Right lung (tissue), 10 donors: Measurements from ENCODE around the gene RNF123. TPM values are rescaled to one million over a fixed set of nuclear protein-coding genes. Genes with fewer than 3 reads are reported as not detected.

Source experiments
- DNase-seq, 2 donors: peaks; one replicate each; pipeline ENCODE4 v3.0.0-alpha.2; 2013
- long read RNA-seq, 8 donors: transcript quantifications; one replicate each; lab custom pipeline, GENCODE V29; 2026
- polyA plus RNA-seq, 5 donors: library from polyadenylated mRNA; unstranded; fragments of 120-200 nt; gene quantifications; one replicate each; pipeline versions ENCODE4 v1.2.1 to v1.2.3, GENCODE V29; 2013; ENCODE audit warnings: inconsistent platforms in 1 of 5, low replicate concordance in 1 of 5; ENCODE audit not compliant: insufficient read length in 5 of 5, insufficient read depth in 1 of 5

Gene RNF123
- polyA plus RNA-seq, result 10 to 100 TPM; 25.9 to 33.5 (median 27.4) TPM
- long read RNA-seq, donor 1, partial matches to known transcripts, result 0 of 8 reads
- long read RNA-seq, donor 1, other reads (novel, unspliced or antisense), result 8 of 8 reads
- long read RNA-seq, donor 2, full-length matches to known transcripts, result 1 of 1 reads
- long read RNA-seq, donor 2, partial matches to known transcripts, result 0 of 1 reads
- long read RNA-seq, donor 2, other reads (novel, unspliced or antisense), result 0 of 1 reads
- long read RNA-seq, donor 3, partial matches to known transcripts, result 0 of 11 reads
- long read RNA-seq, donor 3, other reads (novel, unspliced or antisense), result 11 of 11 reads
- long read RNA-seq, donor 4, result 0 reads
- long read RNA-seq, donor 5, result 0 reads
- long read RNA-seq, donor 6, partial matches to known transcripts, result 0 of 8 reads
- long read RNA-seq, donor 6, other reads (novel, unspliced or antisense), result 8 of 8 reads
- long read RNA-seq, donor 7, partial matches to known transcripts, result 12 of 20 reads
- long read RNA-seq, donor 7, other reads (novel, unspliced or antisense), result 8 of 20 reads
- long read RNA-seq, donor 8, result 0 reads

DNA sequence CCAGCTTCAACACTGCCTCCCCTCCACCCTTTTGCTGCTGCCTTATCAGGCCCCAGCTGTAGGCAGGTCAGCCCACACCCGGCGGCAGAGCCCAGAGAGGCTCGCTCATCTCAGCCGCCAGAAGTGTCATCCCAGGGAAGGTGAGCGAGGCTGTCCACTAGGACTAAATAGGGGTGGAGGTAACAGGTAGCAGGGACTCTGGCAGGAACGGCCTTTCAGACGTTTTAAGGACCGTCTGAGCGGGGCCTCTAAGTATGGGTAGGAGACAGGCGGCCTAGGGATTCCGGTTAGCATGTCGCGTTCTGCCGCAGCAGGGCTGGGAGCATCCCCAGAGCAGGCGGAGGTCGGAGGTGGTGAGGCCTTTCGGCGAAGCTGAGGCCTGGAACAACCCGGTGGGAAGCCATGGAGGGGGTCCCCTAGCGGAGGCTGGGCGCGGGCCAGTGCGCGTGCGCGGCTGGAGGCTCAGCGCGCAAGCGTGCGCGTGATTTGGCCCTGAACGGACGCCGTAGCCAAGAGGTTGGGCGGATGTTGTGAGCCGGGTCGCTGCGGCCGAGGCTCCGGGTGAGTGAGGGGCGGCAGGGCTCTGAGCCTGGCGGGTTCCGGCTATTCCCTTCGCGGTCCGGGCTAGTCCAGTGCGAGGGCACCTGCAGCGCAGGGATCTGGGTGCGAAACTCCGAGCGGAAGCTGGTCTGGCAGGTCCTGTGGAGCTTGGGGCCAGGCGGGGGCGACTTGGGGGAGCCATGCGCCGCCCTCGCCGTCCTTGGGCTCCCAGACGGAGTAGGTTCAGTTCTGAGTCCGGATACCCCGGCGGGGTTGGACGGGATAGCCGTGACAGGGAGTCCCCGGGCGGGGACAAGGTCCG is at the start of gene RNF123, which contains the start of gene MST1:
TSS of gene RNF123 (plus strand) at position 512 of the 862 bp plus-strand sequence. CDS start 1,609 bp downstream, outside the sequence.
TSS of gene MST1 (minus strand) at position 429 of the 862 bp plus-strand sequence. CDS start 783 bp downstream, outside the sequence.
- DNase-seq, result peak; percentile 91 to 92

DNA sequence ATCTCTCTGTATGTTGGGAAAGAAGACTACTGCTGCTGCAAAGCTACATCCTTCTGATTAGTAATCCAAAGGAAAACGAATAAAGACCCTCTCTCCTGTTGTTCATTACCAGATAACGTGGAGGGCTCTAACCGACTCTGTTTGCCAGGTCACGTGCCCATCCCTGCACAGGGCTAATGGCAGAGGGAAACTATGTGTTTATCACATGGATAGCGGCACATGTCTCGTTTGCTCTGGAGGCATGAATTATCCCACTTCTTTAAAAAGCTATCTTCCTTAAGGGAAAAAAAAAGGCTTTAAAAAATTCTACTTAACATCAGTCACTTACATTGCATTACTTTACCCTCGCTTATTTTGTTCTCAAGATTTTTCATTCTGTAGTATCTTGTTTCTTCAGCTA is 48.1 kb upstream of the RNF123 start:
- no peak for DNase-seq

DNA sequence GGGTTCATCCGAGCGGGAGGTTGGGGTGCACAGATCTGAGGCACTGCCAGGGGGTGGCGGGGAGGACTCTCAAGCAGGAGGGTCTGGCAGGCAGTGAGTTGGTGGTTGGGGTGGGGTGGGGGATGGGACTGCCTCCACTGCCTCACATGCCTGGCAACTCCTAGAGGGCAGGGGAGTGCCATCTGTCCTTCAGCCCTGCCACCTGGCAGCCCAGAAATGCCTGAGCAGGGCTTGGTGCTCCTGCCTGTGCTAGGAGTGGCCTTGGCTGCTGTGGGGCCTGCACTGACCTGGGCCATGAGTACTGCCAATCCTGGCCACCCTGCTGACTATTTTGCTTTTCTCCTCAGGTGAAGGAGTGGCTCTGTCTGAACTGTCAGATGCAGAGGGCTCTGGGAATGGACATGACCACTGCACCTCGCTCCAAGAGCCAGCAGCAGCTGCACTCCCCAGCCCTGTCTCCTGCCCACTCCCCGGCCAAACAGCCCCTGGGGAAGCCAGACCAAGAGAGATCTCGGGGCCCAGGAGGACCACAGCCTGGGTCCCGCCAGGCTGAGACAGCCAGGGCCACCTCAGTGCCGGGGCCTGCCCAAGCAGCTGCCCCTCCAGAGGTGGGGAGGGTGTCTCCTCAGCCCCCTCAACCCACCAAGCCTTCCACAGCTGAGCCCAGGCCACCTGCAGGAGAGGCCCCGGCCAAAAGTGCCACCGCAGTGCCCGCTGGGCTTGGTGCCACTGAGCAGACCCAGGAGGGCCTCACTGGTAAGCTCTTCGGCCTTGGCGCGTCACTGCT is 47.2 kb upstream of the RNF123 start:
- no peak for DNase-seq

DNA sequence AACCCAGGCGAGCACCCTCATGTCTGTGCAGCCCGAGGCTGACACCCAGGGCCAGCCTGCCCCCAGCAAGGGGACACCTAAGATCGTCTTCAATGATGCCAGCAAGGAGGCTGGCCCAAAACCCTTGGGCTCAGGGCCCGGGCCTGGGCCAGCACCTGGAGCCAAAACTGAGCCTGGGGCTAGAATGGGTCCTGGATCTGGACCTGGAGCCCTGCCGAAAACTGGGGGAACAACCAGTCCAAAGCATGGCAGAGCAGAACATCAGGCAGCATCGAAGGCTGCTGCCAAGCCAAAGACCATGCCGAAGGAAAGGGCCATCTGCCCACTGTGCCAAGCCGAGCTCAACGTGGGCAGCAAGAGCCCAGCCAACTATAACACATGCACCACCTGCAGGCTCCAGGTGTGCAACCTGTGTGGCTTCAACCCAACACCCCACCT is 46.6 kb upstream of the RNF123 start:
- DNase-seq, result no peak

DNA sequence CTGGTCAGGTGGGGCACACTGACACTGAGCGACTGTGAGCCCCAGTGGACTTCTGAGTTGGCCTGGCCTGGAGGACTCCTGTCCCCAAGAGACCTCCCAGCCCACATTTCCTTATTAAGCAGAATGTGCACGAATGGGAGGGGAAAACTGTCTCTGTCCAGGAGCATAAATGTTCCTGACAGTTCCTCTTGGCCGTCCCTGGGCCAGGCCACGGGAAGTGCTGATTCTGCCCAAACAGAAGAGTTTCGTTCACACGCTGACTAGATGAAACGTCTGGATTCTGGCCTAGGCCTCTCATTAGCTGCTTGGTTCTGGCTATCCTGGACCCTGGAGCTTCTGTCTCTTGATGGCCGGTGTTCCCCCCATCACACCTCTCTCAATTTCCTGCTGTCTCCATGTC is 44.7 kb upstream of the RNF123 start:
- DNase-seq, result no peak

DNA sequence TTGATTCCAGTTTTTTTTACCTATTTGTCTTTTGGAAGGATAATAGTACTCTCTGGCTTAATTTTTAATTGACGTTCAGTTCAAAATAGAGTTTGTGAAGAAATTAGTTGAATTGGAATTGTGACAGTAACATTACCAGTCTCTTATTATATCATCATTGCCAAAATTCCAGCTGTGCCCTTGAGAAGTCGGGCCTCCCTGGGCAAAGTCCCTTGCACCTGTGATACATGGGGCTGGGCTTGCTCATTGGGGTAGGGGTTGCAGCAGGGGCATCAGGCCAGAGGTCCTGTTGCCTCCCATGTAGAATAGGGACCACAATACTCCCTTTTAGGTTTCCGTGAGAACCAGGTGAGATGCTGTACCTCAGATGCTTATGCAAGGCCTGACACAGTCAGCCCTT is 43.1 kb upstream of the RNF123 start:
- no peak for DNase-seq

DNA sequence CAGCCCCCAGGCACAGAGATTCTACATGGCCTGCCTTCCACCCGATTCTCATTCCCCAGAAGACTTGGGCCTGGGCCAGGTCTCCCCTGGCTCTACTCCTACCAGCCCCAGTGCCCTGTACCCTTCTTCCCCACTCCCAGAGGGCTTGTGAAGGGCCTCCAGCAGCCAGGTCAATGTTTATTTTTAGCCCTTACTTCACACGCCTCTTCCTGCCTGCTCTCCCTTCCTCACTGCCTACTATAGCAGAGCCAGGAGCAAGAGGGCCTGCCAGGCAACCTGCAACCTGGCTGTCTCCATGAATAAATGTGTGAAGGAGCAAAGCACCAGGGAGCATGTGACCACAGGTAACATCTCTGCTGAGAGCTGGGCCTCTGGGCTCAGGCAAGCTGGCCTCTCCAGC is 41.6 kb upstream of the RNF123 start:
- peak in 1 of 2 donors; percentile 18 for DNase-seq

DNA sequence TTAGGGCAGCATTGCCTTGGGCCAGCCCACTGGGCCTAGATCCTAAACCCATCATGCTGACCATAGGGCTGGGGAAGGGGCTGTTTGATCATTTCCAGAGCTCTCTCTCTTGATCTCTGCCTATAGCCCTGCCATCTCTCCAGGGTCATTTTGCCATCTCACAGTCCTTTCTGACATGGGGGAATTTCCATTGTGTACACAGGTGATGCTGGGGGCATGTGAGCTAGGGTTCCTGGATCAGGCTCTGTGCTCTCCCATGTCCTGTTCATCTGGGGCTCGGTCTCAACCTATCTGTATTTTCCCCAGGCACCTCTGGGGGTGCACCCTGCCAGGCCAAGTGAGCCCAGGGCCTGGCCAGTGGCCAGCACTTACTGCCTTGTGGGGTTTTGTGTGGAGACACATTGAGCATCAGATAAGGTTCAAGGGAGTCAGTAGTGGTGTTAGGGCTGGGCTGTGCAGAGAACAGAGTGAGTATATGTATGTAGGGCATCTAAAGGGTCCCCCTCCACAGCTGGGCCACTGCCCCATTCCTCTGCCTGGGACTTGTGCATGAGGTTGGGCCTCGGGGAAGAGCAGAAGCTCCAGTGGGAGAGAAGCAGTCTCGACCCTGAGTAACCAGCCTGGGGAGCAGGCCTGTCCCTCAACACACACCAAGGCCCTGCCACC is 40.9 kb upstream of the RNF123 start:
- DNase-seq, result no peak

DNA sequence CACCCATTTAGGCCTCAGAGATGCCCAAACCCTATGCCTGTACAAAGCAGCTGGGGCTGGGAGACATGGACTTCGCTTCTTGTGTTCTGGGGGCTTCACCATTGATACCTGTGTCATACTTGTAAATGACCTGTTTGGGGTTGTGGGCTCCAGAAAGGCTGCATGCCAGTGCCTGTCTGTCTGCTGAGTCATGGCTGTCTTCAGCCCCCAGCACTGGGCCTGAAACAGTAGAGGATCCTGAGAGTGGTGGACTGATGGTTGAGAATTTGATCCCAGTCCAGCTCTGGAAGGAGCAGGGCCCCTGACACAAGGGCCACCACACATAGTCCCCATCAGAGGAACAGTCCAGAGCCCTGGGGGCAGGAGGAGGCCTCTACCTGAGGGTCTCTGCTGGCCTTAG is 39.8 kb upstream of the RNF123 start:
- no peak for DNase-seq

DNA sequence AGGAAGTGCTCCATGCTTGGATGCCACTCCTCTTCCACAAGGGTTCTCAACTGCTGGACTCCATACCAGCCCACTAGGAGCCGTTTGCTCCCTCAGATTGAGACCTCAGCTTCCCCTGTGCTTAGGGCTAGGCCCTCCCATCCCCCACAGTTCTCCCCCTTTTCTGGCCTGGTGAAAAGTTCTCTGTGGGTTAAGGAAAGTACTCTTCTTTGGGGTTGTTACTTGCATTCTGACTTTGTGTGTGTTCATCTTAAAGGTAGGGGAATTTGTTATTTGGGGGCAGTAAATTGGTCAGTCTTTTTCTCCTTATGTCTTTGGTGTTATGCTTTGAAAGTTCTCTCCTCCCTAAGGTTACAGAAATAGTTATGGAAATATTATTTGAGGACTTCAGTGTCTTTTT is 39.2 kb upstream of the RNF123 start:
- no peak for DNase-seq

DNA sequence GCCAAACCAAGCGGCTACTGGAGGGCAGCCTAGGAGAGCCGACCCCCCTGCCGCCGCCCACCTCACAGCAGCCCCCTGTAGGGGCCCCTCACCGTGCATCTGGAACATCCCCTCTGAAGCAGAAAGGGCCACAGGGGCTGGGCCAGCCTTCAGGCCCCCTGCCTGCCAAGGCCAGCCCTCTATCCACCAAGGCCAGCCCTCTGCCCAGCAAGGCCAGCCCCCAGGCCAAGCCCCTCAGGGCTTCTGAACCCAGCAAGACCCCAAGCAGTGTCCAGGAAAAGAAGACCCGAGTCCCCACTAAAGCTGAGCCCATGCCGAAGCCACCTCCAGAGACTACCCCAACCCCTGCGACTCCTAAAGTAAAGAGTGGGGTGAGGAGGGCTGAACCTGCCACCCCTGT is 38.7 kb upstream of the RNF123 start:
- no peak for DNase-seq

DNA sequence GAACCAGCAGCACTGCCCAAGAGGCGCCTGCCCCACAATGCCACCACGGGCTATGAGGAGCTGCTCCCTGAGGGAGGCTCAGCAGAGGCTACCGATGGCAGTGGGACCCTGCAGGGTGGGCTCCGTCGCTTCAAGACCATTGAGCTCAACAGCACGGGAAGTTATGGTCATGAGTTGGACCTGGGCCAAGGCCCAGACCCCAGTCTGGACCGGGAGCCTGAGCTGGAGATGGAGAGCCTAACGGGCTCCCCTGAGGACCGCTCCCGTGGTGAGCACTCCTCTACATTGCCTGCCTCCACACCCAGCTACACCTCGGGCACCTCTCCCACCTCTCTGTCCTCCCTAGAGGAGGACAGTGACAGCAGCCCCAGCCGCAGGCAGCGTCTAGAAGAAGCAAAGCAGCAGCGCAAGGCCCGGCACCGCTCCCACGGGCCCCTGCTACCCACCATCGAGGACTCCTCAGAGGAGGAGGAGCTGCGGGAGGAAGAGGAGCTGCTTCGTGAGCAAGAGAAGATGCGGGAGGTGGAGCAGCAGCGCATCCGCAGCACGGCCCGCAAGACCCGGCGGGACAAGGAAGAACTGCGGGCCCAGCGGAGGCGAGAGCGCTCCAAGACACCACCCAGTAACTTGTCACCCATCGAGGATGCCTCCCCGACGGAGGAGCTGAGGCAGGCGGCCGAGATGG is 37.0 kb upstream of the RNF123 start:
- no peak for DNase-seq

DNA sequence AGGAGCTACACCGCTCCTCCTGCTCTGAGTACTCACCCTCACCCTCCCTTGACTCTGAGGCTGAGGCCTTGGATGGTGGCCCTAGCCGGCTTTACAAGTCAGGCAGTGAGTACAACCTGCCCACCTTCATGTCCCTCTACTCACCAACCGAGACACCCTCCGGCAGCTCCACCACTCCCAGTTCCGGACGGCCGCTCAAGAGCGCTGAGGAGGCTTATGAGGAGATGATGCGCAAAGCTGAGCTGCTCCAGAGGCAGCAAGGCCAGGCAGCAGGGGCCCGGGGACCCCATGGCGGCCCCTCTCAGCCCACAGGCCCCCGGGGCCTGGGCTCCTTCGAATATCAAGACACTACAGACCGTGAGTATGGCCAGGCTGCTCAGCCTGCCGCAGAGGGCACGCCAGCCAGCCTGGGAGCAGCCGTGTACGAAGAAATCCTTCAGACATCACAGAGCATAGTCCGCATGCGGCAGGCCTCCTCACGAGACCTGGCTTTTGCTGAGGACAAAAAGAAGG is 36.4 kb upstream of the RNF123 start:
- no peak for DNase-seq

DNA sequence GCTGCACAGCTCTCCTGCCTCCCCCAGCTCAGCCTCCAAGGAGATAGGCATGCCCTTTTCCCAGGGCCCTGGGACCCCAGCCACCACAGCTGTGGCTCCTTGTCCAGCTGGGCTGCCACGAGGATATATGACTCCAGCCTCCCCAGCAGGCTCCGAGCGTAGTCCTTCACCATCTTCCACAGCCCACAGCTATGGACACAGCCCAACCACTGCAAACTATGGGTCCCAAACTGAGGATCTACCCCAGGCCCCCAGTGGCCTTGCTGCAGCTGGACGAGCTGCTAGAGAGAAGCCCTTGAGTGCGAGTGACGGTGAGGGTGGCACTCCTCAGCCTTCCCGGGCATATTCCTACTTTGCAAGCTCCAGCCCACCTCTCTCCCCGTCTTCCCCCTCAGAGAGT is 35.7 kb upstream of the RNF123 start:
- no peak for DNase-seq

DNA sequence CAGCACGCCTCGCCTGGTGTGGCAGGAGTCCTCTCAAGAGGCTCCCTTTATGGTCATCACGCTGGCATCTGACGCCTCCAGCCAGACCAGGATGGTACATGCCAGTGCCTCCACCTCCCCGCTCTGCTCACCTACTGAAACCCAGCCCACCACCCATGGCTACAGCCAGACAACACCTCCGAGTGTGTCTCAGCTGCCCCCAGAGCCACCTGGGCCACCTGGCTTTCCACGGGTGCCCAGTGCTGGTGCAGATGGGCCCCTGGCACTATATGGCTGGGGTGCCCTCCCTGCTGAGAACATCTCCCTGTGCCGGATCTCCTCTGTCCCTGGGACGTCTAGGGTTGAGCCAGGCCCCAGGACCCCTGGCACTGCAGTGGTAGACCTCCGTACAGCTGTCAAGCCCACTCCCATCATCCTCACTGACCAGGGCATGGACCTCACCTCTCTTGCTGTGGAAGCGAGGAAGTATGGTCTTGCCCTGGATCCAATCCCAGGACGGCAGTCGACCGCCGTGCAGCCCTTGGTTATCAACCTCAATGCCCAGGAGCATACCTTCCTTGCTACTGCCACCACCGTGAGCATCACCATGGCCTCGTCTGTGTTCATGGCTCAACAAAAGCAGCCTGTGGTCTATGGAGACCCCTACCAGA is 35.1 kb upstream of the RNF123 start:
- no peak for DNase-seq

DNA sequence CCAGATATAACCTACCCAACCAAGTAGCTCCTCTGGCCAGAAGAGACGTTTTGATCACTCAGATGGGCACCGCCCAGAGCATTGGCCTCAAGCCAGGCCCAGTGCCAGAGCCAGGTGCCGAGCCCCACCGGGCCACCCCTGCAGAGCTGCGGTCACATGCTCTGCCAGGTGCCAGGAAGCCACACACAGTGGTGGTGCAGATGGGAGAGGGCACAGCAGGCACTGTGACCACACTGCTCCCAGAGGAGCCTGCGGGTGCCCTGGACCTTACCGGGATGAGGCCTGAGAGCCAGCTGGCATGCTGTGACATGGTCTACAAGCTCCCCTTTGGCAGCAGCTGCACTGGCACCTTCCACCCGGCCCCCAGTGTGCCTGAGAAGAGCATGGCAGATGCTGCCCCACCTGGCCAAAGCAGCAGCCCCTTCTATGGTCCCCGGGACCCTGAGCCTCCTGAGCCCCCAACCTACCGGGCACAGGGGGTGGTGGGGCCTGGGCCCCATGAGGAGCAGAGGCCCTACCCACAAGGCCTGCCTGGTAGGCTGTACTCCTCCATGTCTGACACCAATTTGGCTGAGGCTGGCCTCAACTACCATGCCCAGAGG is 34.3 kb upstream of the RNF123 start:
- no peak for DNase-seq

DNA sequence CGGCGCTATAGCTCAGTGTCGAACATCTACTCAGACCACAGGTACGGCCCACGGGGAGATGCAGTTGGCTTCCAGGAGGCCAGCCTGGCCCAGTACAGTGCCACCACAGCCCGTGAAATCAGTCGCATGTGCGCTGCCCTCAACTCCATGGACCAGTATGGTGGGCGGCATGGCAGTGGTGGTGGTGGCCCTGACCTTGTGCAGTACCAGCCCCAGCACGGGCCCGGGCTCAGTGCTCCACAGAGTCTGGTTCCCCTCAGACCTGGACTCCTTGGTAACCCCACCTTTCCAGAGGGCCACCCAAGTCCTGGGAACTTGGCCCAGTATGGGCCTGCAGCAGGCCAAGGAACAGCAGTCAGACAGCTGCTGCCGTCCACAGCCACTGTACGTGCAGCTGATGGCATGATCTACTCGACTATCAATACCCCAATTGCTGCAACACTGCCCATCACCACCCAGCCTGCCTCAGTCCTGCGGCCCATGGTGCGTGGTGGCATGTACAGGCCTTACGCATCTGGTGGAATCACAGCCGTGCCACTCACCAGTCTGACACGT is 33.5 kb upstream of the RNF123 start:
- no peak for DNase-seq

DNA sequence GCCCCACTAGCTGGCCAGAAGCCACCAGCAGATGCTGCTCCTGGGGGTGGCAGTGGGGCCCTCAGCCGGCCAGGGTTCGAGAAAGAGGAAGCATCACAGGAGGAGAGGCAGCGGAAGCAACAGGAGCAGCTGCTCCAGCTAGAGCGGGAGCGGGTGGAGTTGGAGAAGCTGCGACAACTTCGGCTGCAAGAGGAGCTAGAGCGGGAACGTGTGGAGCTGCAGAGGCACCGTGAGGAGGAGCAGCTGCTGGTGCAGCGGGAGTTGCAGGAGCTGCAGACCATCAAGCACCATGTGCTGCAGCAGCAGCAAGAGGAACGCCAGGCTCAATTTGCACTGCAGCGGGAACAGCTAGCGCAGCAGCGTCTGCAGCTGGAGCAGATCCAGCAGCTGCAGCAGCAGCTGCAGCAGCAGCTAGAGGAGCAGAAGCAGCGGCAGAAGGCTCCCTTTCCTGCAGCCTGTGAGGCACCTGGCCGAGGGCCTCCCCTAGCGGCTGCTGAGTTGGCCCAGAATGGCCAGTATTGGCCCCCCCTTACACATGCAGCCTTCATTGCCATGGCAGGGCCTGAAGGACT is 32.7 kb upstream of the RNF123 start:
- DNase-seq, result no peak
